Mesenteric fat pad (tissue), 1 donor: Measurements from ENCODE around the gene OOSP3. TPM values are rescaled to one million over a fixed set of nuclear protein-coding genes. Genes with fewer than 3 reads are reported as not detected.
"Not testable (repeated sequence)": the region's sequence is repeated elsewhere in the genome, so short reads cannot be mapped to it uniquely, and the experiment has no call there.

Experiments used
- DNase-seq: peaks from one replicate; pipeline ENCODE4 v3.0.0-alpha.2; 2020; ENCODE audit warnings: low spot score
- long read RNA-seq: library from polyadenylated mRNA; unstranded; transcript quantifications from one replicate; pipeline ENCODE4 v2.0.0, GENCODE V29; 2020
- total RNA-seq: library from RNA; stranded (reverse); fragmentation: NEBNext Ultra II Directional; extraction: Animal tissue kit (Norgen Biotek cat#: 25700); gene quantifications from one replicate; pipeline ENCODE4 v1.2.1, GENCODE V29; 2021
- donor health status: DM: yes; HTN: yes; CAD: no.

The OOSP3 gene
- total RNA-seq = not detected
- long read RNA-seq = 0 reads

DNA sequence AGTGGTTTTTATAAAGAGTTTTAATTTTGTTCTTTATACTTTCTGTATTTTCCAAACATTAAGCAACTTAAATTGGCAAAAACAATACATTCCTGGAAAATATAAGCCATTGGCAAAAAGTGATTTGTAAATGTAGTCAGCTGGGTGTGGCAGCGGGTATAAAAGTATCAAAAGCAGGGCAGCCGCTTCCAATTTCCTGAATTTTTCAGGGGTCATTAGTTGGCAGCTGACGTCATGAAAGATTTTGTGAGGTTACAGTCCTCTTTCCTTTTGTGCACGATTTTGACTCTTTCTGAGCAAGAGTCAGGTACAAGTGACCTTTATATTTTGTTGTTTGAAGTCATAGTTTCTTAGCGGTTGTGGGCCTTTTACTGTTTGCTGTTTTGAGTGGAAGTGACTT lies at the start of gene OOSP3:
OOSP3 (plus strand) TSS at position 208 of the 400 bp plus-strand sequence; CDS start at position 235, 27 bp downstream.
- DNase-seq = no peak

GRCh38 chr11:59829358-59829757 lies 49.2 kb upstream of the OOSP3 start:
- no peak for DNase-seq

DNA sequence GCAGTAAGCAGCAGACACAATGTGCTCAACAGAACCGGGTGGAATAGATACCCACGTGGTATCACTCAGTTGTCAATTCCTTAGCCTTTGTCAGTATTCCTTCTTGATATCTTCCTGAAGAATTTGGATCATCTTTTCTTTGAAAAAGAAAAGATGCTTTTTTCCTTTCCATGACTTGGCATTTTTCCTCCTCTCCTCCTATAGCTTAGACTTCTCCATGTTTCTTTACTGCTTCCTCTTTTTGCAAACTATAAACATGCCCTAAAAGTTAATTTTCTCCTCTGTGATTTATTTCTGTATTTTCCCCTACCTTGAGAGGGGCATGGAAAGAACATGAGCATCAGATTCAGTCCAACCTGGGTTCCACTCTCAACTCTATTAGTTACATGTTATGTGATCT lies 45.0 kb upstream of the OOSP3 start:
- no peak for DNase-seq

- no peak for DNase-seq
These were observed 39.0 kb upstream of the OOSP3 start for GRCh38 chr11:59839615-59840014.

DNA sequence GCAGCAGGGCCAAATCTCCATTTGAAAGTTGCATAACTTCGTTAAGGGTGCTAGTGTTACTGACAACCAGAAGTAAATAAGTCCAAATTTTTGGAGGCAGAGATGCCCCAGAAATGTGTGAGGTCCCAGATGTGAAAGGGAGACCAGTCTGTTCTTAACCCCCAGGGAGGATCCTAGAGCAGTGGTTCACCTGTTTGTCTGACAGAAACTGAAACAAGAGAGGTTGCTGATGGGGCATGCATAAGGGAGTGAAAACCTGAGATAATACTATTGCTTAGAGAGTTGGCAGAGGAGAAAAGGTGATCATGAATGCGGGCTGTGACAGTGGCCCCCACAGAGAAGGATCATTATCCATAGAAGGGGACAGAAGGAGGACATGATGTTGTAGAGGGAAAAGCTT lies 37.1 kb upstream of the OOSP3 start:
- no peak for DNase-seq

GRCh38 chr11:59842316-59842715 lies 36.3 kb upstream of the OOSP3 start:
- no peak for DNase-seq

DNA sequence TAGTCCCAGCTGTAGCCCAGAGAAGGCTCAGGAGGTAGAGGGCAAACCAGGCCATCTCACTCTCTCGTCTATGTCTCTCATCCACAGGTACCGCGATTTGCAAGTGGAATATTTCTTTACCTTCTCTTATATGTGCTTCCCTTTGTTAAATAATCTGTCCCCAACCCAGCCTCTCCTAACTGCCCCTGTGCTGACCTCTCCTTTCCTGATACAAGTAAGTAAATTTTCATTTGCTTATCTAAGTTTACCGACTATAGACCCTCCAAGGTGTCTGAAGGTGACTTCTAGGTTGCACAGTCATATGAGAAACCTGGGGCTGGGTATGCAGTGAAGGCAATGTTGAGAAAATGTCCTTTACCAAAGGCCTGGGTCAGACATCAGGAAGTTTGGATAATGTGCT lies 33.2 kb upstream of the OOSP3 start, which contains the start of gene CBLIF:
CBLIF (minus strand) TSS at position 101 of the 400 bp plus-strand sequence; CDS start at position 55, 46 bp downstream.
- DNase-seq = no peak

DNA sequence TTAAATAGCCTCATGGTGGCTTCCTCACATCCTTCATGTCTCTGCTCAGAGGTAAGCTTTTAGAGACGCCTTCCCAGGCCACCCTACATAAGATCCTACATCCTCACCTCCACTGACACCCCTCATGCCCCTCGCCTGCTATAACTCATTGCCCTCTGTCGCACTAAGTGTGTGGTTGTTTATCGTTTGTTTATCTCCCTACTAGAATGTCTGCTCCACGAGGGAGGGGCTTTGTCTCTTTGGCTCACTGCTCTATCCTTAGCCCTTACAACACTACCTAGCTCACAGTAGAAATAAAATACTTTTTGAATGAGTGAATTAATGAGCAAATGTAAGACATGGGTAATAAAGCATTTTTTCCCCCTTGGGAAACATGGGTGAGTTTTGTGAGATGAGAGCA lies 32.0 kb upstream of the OOSP3 start:
- DNase-seq = no peak

GRCh38 chr11:59847626-59848025 lies 31.0 kb upstream of the OOSP3 start:
- DNase-seq = no peak

DNA sequence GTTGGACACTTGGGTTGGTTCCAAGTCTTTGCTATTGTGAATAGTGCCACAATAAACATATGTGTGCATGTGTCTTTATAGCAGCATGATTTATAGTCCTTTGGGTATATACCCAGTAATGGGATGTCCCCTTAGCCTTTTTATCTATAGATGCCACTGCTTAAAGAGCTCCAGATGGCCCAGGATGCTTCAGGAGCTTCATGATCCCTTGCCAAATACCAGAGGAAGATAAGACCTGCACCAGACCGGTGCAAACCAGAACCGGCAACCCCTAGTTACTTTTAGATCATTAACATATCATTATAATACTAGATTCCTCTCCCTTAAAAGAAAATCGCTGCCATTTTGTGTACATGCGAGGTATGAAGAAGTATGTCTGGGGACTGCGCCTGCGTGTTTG lies 30.1 kb upstream of the OOSP3 start:
- DNase-seq = not testable (repeated sequence)

GRCh38 chr11:59849129-59849528 lies 29.5 kb upstream of the OOSP3 start:
- no peak for DNase-seq

- DNase-seq = not testable (repeated sequence)
These were observed 29.0 kb upstream of the OOSP3 start for GRCh38 chr11:59849551-59849950.

GRCh38 chr11:59851416-59851815 lies 27.2 kb upstream of the OOSP3 start:
- not testable (repeated sequence) for DNase-seq

DNA sequence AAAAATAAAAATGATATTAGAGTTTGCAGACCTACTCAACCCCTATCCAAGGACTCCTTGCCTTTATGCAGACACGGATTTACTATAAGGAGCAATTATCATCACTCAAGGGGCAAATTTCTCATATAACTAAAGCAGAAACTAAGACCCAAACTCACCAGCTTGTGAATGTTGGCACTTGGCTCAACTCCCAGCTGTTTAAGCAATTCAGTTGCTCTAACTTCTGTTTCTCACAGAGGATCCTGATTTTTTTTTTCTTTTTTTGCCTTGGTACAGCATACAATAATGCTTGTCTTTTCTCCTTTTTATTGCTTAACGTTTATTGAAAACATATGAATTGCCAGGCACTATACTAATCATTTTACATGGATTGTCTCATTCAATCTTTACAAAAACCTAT lies 23.7 kb upstream of the OOSP3 start:
- DNase-seq = no peak

GRCh38 chr11:59857439-59858434 lies 20.8 kb upstream of the OOSP3 start:
- no peak for DNase-seq

DNA sequence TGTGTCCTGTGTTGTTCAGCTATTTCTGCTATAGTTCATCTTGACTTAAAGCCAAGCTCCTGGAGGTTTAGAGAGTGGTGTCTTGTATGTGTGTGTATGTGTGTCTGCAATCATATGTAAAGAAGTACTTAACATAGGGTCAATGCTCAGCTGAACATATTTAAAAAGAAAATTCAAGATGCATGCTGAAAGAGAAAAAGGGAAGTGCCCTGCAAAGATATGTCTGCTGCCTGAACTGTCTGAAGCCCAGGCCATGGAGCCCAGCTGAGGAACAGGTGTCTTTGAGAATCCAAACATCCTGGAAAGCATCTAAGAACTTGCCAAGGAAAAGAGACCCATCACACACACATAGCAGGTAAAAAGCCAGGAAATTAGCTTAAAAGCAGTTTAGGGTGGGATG lies 18.9 kb upstream of the OOSP3 start:
- no peak for DNase-seq

GRCh38 chr11:59862252-59862651 lies 16.3 kb upstream of the OOSP3 start:
- DNase-seq = no peak

- no peak for DNase-seq
These were observed 13.6 kb upstream of the OOSP3 start for GRCh38 chr11:59865031-59865430.

DNA sequence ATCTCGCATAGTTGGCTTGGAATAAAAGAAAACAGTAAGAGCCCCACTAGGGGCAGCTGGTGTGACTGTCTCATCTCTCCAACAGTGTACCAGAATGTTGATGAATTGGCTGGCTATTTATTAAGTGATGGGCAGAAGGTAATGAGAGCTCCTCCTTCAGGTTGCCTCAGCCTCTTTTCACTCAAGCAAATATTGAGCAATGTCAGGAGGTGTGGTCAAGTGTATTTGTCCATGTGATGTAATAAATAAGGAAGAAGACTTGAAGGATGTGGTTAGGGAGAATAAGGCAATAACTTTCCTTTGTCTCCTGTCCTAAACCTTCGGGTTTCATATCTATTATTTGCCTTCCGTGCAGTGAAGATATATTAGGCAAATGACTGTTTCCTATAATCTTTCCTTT lies 12.2 kb upstream of the OOSP3 start, which contains the start of gene TCN1:
TCN1 (minus strand) TSS at position 91 of the 400 bp plus-strand sequence; CDS start at position 74, 17 bp downstream.
- DNase-seq = no peak

DNA sequence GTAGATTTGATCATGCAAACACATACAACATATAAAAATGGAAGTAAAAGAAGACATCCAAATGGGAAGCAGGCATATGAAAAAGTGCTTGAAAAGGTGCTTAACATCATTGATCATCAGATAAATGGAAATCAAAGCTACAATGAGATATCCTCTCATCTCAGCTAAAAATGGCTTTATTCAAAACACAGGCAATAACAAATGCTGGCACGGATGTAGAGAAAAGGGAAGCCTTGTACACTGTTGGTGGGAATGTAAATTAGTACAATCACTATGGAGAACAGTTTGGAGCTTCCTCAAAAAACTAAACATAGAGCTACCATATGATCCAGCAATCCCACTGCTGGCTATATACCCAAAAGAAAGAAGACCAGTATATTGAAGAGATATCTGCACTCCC lies 11.7 kb upstream of the OOSP3 start:
- no peak for DNase-seq

GRCh38 chr11:59867946-59868345 lies 10.6 kb upstream of the OOSP3 start:
- no peak for DNase-seq

GRCh38 chr11:59872076-59872475 lies 6.5 kb upstream of the OOSP3 start:
- no peak for DNase-seq
